AG04450 (cell line): ENCODE data around the gene ORM1. TPM values are rescaled to one million over a fixed set of nuclear protein-coding genes. Genes with fewer than 3 reads are reported as not detected.

Experiments
- CTCF ChIA-PET: fragments of 300-600, 350-600 bp; formaldehyde crosslinking; extraction: SDS; loops from one replicate; lab custom pipeline; 2022; ENCODE audit warnings: antibody characterized with exemption, inconsistent platforms; lab: Charles Lee
- POLR2A ChIA-PET: fragments of 350-600 bp; formaldehyde crosslinking; extraction: SDS; loops from one replicate; lab custom pipeline; 2021; ENCODE audit warnings: antibody characterized with exemption, inconsistent platforms; lab: Yijun Ruan, JAX
- DNase-seq: peaks from one replicate; pipeline ENCODE4 v3.0.0-alpha.2; 2011; ENCODE audit warnings: low read depth, low spot score
- H3K27ac ChIP-seq: one replicate; pipeline ENCODE4 v1.5.1; 2012; ENCODE audit warnings: low read depth, low read length, control low read depth
- H3K27me3 ChIP-seq: one replicate; pipeline ENCODE4 v1.6.0; 2012; ENCODE audit warnings: low read length; ENCODE audit not compliant: control insufficient read depth, insufficient read depth
- H3K4me3 ChIP-seq: 2 replicates; pipeline ENCODE4 v1.5.1; 2011; ENCODE audit warnings: mild to moderate bottlenecking, low read depth, low read length, control low read depth
- H3K9me3 ChIP-seq: 2 replicates; pipeline ENCODE4 v1.5.1; 2012; ENCODE audit warnings: low read length; ENCODE audit not compliant: control insufficient read depth, insufficient read depth
- polyA plus RNA-seq: library from polyadenylated mRNA; depleted of rRNA; stranded (reverse); fragments of >200 nt; gene quantifications from 2 replicates; pipeline ENCODE4 v1.2.3, GENCODE V29; 2011
- TF ChIP-seq, protein P1 (sequence below): IDR thresholded peaks from 2 replicates; pipeline ENCODE4 v1.5.1; 2011; ENCODE audit warnings: low read depth, low read length, control low read depth, inconsistent platforms

Gene ORM1
- polyA plus RNA-seq, 1 experiment: 0.17 TPM

DNA sequence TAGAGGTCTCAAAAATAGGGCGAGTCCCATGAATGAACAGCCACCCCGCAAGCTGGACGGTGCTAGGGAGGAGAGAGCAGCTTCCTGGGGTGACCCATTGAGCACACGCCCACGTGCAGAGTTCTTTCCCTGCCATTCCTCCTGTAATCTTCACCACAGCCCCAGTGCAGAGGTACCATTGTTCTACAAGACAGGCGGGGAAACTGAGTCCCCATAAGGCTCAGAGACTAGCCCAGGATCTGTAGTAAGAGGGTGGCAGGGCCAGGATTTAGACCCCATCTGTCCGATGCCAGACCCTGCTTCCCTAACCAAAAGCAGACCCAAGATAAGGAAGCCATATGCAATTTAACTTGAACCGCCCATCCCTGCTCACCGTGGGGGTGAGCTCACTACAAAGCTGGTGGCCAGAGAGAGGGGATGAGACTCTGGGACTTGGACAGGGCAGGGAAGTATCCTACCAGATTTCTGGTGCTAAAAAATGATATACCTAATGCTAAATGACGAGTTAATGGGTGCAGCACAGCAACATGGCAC, 36.7 kb upstream of the ORM1 start:
- CTCF ChIA-PET: interaction anchor here (1.4 to 16.9 kb wide), 3 partner anchors 131 to 204 kb away, joined by 3 to 348 read pairs (median 16); partner anchors contain the start of gene COL27A1
- TF ChIP-seq, protein P1, sequence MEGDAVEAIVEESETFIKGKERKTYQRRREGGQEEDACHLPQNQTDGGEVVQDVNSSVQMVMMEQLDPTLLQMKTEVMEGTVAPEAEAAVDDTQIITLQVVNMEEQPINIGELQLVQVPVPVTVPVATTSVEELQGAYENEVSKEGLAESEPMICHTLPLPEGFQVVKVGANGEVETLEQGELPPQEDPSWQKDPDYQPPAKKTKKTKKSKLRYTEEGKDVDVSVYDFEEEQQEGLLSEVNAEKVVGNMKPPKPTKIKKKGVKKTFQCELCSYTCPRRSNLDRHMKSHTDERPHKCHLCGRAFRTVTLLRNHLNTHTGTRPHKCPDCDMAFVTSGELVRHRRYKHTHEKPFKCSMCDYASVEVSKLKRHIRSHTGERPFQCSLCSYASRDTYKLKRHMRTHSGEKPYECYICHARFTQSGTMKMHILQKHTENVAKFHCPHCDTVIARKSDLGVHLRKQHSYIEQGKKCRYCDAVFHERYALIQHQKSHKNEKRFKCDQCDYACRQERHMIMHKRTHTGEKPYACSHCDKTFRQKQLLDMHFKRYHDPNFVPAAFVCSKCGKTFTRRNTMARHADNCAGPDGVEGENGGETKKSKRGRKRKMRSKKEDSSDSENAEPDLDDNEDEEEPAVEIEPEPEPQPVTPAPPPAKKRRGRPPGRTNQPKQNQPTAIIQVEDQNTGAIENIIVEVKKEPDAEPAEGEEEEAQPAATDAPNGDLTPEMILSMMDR: no peak
- Histone ChIP-seq H3K9me3 (peaks cover 2% of the 10 kb centered on the region; the same call in 1 of the 2 replicates), H3K27me3 (no peaks in the 10 kb centered on the region), H3K27ac (no peak overlapping the region), H3K4me3 (no peak overlapping the region)
- DNase-seq: no peak
- POLR2A ChIA-PET: interaction anchor here (0.6 to 1.1 kb wide), 3 partner anchors 9 to 1604 kb away, joined by 3 to 14 read pairs (median 13); no protein-coding TSS in a partner anchor

- CTCF ChIA-PET: interaction anchor here (1.4 to 16.9 kb wide), 3 partner anchors 132 to 204 kb away, joined by 3 to 348 read pairs (median 16); partner anchors contain the start of gene COL27A1
- H3K27me3 ChIP-seq: no peaks in the 10 kb centered on the region
- no peak overlapping the region for H3K4me3 ChIP-seq
- TF ChIP-seq, protein P1: no peak
- POLR2A ChIA-PET: interaction anchor here (0.6 to 0.9 kb wide), 2 partner anchors 134 to 331 kb away, joined by 3 to 13 read pairs; no protein-coding TSS in a partner anchor
- no peak for DNase-seq
- H3K9me3 ChIP-seq: peaks cover 2% of the 10 kb centered on the region; the same call in 1 of the 2 replicates
- peak overlapping the region; percentile 81 for H3K27ac ChIP-seq
These were observed 35.7 kb upstream of the ORM1 start for GRCh38 chr9:114287001-114287762.

DNA sequence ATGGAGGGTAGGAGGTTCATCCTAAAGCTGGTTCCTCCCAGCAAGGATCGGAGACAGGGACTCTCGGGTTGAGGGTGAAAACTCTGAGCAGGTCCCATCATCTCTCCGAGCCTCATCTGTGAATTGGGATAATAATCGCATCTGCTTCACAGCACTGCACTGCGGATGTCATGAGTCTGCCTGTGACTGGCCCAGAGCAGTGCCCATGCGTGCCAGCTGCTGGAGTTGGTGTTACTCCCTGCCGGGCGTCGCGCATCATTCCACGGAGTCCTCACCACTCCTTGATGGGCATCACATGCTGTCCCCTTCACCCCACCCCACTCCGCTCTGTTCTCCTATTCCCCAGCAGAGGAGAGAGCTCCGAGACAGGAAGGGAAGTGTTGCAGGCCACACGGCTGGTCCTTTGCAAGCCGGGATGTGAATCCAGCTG, 35.1 kb upstream of the ORM1 start:
- no peak for DNase-seq
- TF ChIP-seq, protein P1: no peak
- Histone ChIP-seq H3K9me3 (peaks cover 2% of the 10 kb centered on the region; the same call in 1 of the 2 replicates), H3K27ac (peak overlapping the region; percentile 81), H3K4me3 (no peak overlapping the region), H3K27me3 (no peaks in the 10 kb centered on the region)
- POLR2A ChIA-PET: interaction anchor here (0.7 to 0.9 kb wide), 2 partner anchors 10 to 134 kb away, joined by 3 read pairs; no protein-coding TSS in a partner anchor
- CTCF ChIA-PET: interaction anchor here (1.3 to 16.9 kb wide), 5 partner anchors 133 to 480 kb away, joined by 3 to 348 read pairs (median 16); no protein-coding TSS in a partner anchor

DNA sequence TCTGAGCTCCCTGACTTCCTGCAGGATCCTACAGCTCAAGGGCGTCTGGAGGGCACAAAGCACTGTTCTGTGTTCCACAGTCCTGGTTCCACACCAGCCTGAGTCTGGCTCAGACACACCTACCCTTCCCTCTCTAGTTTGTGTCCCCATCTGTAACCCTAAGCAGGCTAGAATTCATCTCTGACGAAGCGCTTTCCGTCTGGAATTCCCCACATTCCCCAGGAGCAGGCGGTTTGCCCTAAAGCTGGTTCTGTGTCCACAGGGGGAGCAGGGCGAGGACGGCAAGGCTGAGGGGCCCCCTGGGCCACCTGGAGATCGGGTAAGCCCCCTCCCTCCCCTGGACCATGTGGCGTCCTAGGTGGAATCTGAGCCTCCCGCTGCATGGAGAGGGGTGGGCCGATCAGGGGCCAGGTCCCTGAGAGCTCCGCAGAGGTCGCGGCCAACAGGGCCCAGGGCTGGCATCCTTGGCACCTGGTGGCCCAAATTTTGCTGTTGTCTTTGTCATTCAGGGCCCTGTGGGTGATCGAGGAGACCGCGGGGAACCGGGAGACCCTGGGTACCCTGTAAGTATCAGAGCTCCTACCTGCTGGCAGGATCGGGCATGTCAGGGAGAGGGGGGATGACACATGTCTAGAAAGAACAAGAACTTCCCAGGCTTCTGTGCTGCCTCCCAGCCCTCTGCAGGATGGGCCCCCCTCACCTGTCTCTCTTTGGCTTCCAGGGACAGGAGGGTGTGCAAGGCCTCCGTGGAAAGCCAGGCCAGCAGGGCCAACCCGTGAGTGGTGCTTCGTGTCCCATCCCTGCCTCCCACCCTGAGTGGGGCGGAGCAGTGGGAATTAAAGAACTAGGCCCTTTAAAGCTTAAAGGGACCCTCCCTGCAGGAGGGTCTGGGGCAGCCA, 34.5 kb upstream of the ORM1 start:
- peaks cover 2% of the 10 kb centered on the region; the same call in 1 of the 2 replicates for H3K9me3 ChIP-seq
- TF ChIP-seq, protein P1: no peak
- POLR2A ChIA-PET: interaction anchor here (0.7 to 0.9 kb wide), 2 partner anchors 11 to 135 kb away, joined by 3 read pairs; no protein-coding TSS in a partner anchor
- no peaks in the 10 kb centered on the region for H3K27me3 ChIP-seq
- no peak overlapping the region for H3K4me3 ChIP-seq
- no peak for DNase-seq
- peak overlapping the region; percentile 81 for H3K27ac ChIP-seq
- CTCF ChIA-PET: interaction anchor here (0.8 to 16.9 kb wide), 5 partner anchors 134 to 481 kb away, joined by 3 to 348 read pairs (median 4); no protein-coding TSS in a partner anchor
